Endothelial cell of umbilical vein (primary cell): ENCODE results near the gene MYH15. TPM values are rescaled to one million over a fixed set of nuclear protein-coding genes. Genes with fewer than 3 reads are reported as not detected.

Source experiments
- BruUV-seq: library from RNA; stranded (reverse); fragments of 400-500 nt; replicated peaks from 2 replicates; lab custom pipeline; 2021; lab: Mats Ljungman, UMichigan
- CTCF ChIA-PET: fragments of 300-600, 350-600 bp; sonication (Branson Sonifier 250); formaldehyde crosslinking; loops from one replicate; lab custom pipeline; 2021; ENCODE audit warnings: antibody characterized with exemption, inconsistent platforms; lab: Charles Lee
- POLR2A ChIA-PET: fragments of 300-600, 350-600 bp; sonication (Branson Sonifier 250); formaldehyde crosslinking; loops from one replicate; lab custom pipeline; 2021; ENCODE audit warnings: antibody characterized with exemption, inconsistent platforms; lab: Charles Lee
- DNase-seq: peaks from one replicate; pipeline ENCODE4 v3.0.0-alpha.2; 2011; ENCODE audit warnings: low read depth, low spot score
- FAIRE-seq: peaks from 2 replicates; lab custom pipeline; 2011; peaks lifted over from hg19 to GRCh38; lab: Jason Lieb, UNC
- H2AFZ ChIP-seq: 2 replicates; pipeline ENCODE4 v1.6.0; 2012; ENCODE audit warnings: low read depth, low read length, control low read depth, inconsistent platforms
- H3K27ac ChIP-seq: 2 replicates; pipeline ENCODE4 v1.5.1; 2011; ENCODE audit warnings: low read depth, mild to moderate bottlenecking, control low read depth, low read length, moderate library complexity; ENCODE audit not compliant: insufficient read depth
- H3K27me3 ChIP-seq, 2 experiments: 2 replicates each; pipeline versions ENCODE4 v1.6.0 to v1.6.1; 2011; ENCODE audit warnings: low read length in 2 of 2, mixed read lengths in 1 of 2; ENCODE audit not compliant: control insufficient read depth in 2 of 2, insufficient read depth in 2 of 2
- H3K36me3 ChIP-seq, 2 experiments: 2 replicates in 1 of 2; 3 replicates in 1 of 2; pipeline ENCODE4 v1.5.1; 2011; ENCODE audit warnings: low read length in 2 of 2, mild to moderate bottlenecking in 1 of 2, moderate library complexity in 1 of 2; ENCODE audit not compliant: control insufficient read depth in 2 of 2, insufficient read depth in 2 of 2; ENCODE audit errors: extremely low read depth in 1 of 2
- H3K4me1 ChIP-seq: 3 replicates; pipeline ENCODE4 v1.5.1; 2011; ENCODE audit warnings: mild to moderate bottlenecking, low read length; ENCODE audit not compliant: control insufficient read depth, insufficient read depth; ENCODE audit errors: extremely low read depth
- H3K4me2 ChIP-seq: 2 replicates; pipeline ENCODE4 v1.6.1; 2011; ENCODE audit warnings: low read length, control low read depth, mixed read lengths; ENCODE audit not compliant: insufficient read depth
- H3K4me3 ChIP-seq, 3 experiments: fragments of 200-600 bp in 1 of 3; sonication (generic), shearing (Covaris generic) in 1 of 3; replicated peaks in 1 of 3; 2 replicates each; pipeline ENCODE4 v1.5.1; 2011 to 2016; ENCODE audit warnings: control low read depth in 3 of 3, low read length in 3 of 3, mild to moderate bottlenecking in 2 of 3, inconsistent platforms in 1 of 3, low read depth in 1 of 3, moderate library complexity in 1 of 3; ENCODE audit not compliant: insufficient read depth in 1 of 3
- H3K79me2 ChIP-seq: 2 replicates; pipeline ENCODE4 v1.6.0; 2012; ENCODE audit warnings: low read length, inconsistent platforms; ENCODE audit not compliant: control insufficient read depth, insufficient read depth
- H3K9ac ChIP-seq: replicated peaks from 2 replicates; pipeline ENCODE3; 2011; ENCODE audit warnings: low read length, control low read depth; ENCODE audit not compliant: insufficient read depth; ENCODE audit errors: extremely low read depth
- H3K9me1 ChIP-seq: replicated peaks from 3 replicates; pipeline ENCODE4 v1.6.0; 2011; ENCODE audit warnings: mild to moderate bottlenecking, low read length; ENCODE audit not compliant: control insufficient read depth, insufficient read depth; ENCODE audit errors: extremely low read depth
- H3K9me3 ChIP-seq: replicated peaks from 2 replicates; pipeline ENCODE4 v1.5.1; 2012; ENCODE audit warnings: low read length, inconsistent platforms; ENCODE audit not compliant: control insufficient read depth, insufficient read depth
- H4K20me1 ChIP-seq: replicated peaks from 2 replicates; pipeline ENCODE3; 2011; ENCODE audit warnings: mild to moderate bottlenecking, low read length; ENCODE audit not compliant: control insufficient read depth, insufficient read depth; ENCODE audit errors: extremely low read depth
- FOS ChIP-seq: IDR thresholded peaks from 2 replicates; pipeline ENCODE4 v1.6.1; 2011; ENCODE audit warnings: mild to moderate bottlenecking, low read length, moderate library complexity, borderline replicate concordance; ENCODE audit not compliant: insufficient read depth
- GATA2 ChIP-seq: IDR thresholded peaks from 2 replicates; pipeline ENCODE4 v1.7.0; 2011; ENCODE audit warnings: low read depth, mild to moderate bottlenecking, moderate library complexity, mixed read lengths, low read length; ENCODE audit not compliant: insufficient read length, insufficient read depth
- JUN ChIP-seq: IDR thresholded peaks from 2 replicates; pipeline ENCODE4 v1.6.1; 2011; ENCODE audit warnings: borderline replicate concordance, low read depth; ENCODE audit not compliant: insufficient read length, insufficient read depth
- POLR2A ChIP-seq: IDR thresholded peaks from 2 replicates; pipeline ENCODE4 v1.6.1; 2012; ENCODE audit warnings: low read depth, mild to moderate bottlenecking, control low read depth, low read length
- dilution Hi-C: fragments of 300-500 bp; cut with MboI; formaldehyde crosslinking; loops from one replicate; pipeline ENCODE4 v1.15.0; 2019; ENCODE audit warnings: low sequenced_read_pairs; ENCODE audit not compliant: extremely low pct_ligation_motif_present
- intact Hi-C: fragments of 100-400 bp; cut with micrococcal nuclease; formaldehyde crosslinking; loops from one replicate; pipeline ENCODE4 v1.10.0; 2022
- polyA plus RNA-seq, 4 experiments: library from polyadenylated mRNA; depleted of rRNA in 3 of 4; stranded (reverse) in 3 of 4; unstranded in 1 of 4; fragments of >200 nt; gene quantifications; 2 replicates each; pipeline versions ENCODE4 v1.2.1 to v1.2.3, GENCODE V29; 2011 to 2012; ENCODE audit warnings: missing spikeins in 1 of 4
- total RNA-seq: library from RNA; stranded (reverse); gene quantifications from 2 replicates; pipeline ENCODE4 v1.2.3, GENCODE V29; 2021
- TF ChIP-seq, protein P1 (sequence below): IDR thresholded peaks from 2 replicates; pipeline ENCODE4 v1.6.1; 2011; ENCODE audit not compliant: insufficient read depth, insufficient read length

Gene MYH15
- total and polyA plus RNA-seq, 2 donors (not counting 3 experiments of a cell fraction or from before 2014, with no cell fraction given): 0.27 TPM; not detected in 1

DNA sequence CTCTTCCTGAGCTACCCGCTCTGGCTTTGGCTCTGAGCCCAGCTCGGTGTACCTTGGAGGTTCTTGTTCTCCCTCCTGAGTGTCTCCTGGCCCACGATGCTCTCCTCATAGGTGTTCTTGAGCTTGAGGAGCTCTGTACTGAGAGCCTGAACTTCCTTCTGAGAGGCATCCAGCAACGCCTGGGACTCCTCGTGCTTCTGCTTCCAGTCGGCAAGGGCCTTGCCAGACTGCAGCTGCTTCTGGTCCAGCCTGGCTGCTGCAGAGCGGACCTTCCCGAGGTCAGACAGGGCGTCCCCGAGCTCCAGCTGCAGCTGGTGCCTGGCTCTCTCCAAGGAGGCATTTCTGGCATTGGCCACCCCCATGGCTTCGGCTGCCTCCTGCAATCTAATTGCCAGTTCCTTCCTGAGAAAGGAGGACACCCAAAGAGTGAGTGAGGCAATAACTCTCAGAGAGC lies 99.8 kb downstream of the MYH15 start:
- FAIRE-seq (no peak), DNase-seq (no peak)
- H3K9ac ChIP-seq: no peak overlapping the region
- intact Hi-C loops: no loop called here
- no TSS peak for BruUV-seq
- CTCF ChIA-PET: interaction anchor here (1.2 to 3.2 kb wide), 3 partner anchors 67 to 472 kb away, joined by 4 to 12 read pairs (median 4); no protein-coding TSS in a partner anchor
- H4K20me1 ChIP-seq: no peaks in the 10 kb centered on the region
- H3K9me3 ChIP-seq: no peaks in the 10 kb centered on the region
- no peaks in the 10 kb centered on the region for H3K9me1 ChIP-seq
- H3K79me2 ChIP-seq: no peaks in the 10 kb centered on the region
- TF ChIP-seq POLR2A (no peak), FOS (no peak)
- TF ChIP-seq, protein P1, sequence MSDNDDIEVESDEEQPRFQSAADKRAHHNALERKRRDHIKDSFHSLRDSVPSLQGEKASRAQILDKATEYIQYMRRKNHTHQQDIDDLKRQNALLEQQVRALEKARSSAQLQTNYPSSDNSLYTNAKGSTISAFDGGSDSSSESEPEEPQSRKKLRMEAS: no peak
- H2AFZ ChIP-seq: no peak overlapping the region
- H3K4me1 ChIP-seq: no peaks in the 10 kb centered on the region
- POLR2A ChIA-PET: no interaction called here
- no peak overlapping the region for H3K4me3 ChIP-seq
- H3K27ac ChIP-seq: no peak overlapping the region
- H3K4me2 ChIP-seq: no peak overlapping the region
- dilution Hi-C loops: no loop called here
- H3K27me3 ChIP-seq: no peaks in the 10 kb centered on the region
- H3K36me3 ChIP-seq: no peaks in the 10 kb centered on the region

DNA sequence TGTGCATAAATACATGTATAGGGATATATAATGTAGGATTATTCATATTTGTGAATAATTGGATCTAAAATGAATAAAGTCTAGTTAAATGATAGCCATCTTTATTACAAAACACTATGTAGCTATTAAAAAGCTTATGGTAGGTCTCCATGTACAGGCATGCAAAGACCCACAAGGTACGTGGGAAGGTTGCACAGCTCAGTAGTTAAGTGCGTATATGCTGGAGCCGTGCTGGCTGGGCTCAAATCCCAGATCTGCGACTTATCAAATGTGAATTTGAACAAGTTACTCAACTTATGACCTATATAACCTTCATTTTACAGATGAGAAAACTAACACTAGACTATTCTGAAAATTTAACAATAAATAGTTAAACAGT lies 100.6 kb downstream of the MYH15 start:
- Histone ChIP-seq H3K79me2 (no peaks in the 10 kb centered on the region), H3K36me3 (no peaks in the 10 kb centered on the region), H3K9ac (no peak overlapping the region), H3K4me2 (no peak overlapping the region), H3K9me3 (no peaks in the 10 kb centered on the region), H3K4me3 (no peak overlapping the region), H4K20me1 (no peaks in the 10 kb centered on the region), H3K4me1 (no peaks in the 10 kb centered on the region), H3K27me3 (no peaks in the 10 kb centered on the region), H2AFZ (no peak overlapping the region), H3K27ac (no peak overlapping the region), H3K9me1 (no peaks in the 10 kb centered on the region)
- FAIRE-seq: no peak
- intact Hi-C loops: no loop called here
- ChIA-PET CTCF (interaction anchor here (1.4 to 3.2 kb wide), 2 partner anchors 9 to 68 kb away, joined by 3 to 12 read pairs; no protein-coding TSS in a partner anchor), POLR2A (no interaction called here)
- no peak for DNase-seq
- TF ChIP-seq JUN (no peak), POLR2A (no peak), GATA2 (no peak)
- no TSS peak for BruUV-seq
- dilution Hi-C loops: no loop called here
